NCI-H748 treated with DMSO at 0.1 percent for 48 hours (cell line): ENCODE data around the gene DHODH.
"Not testable (repeated sequence)": the region's sequence is repeated elsewhere in the genome, so short reads cannot be mapped to it uniquely, and the experiment has no call there.

Source experiments
- DNase-seq: peaks from one replicate; lab custom pipeline; 2025; lab: John Stamatoyannopoulos, UW

Gene DHODH

GRCh38 chr16:72054254-72054847 lies 45.8 kb downstream of the DHODH start, which contains the start of gene HP:
TSS of gene HP (plus strand) at chr16:72054505. CDS start at chr16:72054653, 148 bp downstream.
- DNase-seq = not testable (repeated sequence)

GRCh38 chr16:72055911-72056310 lies 47.4 kb downstream of the DHODH start:
- DNase-seq = no peak

- DNase-seq = not testable (repeated sequence)
Observed at GRCh38 chr16:72057313-72057712, 48.8 kb downstream of the DHODH start.

GRCh38 chr16:72059060-72059459 lies 50.5 kb downstream of the DHODH start:
- DNase-seq = not testable (repeated sequence)

GRCh38 chr16:72060405-72060804 lies 51.9 kb downstream of the DHODH start:
- no peak for DNase-seq

- DNase-seq = no peak
Observed at GRCh38 chr16:72061564-72061963, 53.0 kb downstream of the DHODH start.

GRCh38 chr16:72064361-72064894 lies 55.9 kb downstream of the DHODH start:
- no peak for DNase-seq

GRCh38 chr16:72066747-72067146 lies 58.2 kb downstream of the DHODH start:
- DNase-seq = no peak

- DNase-seq = no peak
Observed at GRCh38 chr16:72068930-72069329, 60.4 kb downstream of the DHODH start.

GRCh38 chr16:72072514-72073342 lies 64.2 kb downstream of the DHODH start:
- no peak for DNase-seq

GRCh38 chr16:72073560-72074230 lies 65.2 kb downstream of the DHODH start:
- no peak for DNase-seq

GRCh38 chr16:72075067-72075466 lies 66.5 kb downstream of the DHODH start:
- not testable (repeated sequence) for DNase-seq
